NCI-H2196 (cell line): ENCODE results near the gene ZNF292.
"Not testable (repeated sequence)": the region's sequence is repeated elsewhere in the genome, so short reads cannot be mapped to it uniquely, and the experiment has no call there.

Experiments
- DNase-seq: peaks from one replicate; lab custom pipeline; 2025; ENCODE audit not compliant: unreplicated experiment; lab: John Stamatoyannopoulos, UW

The ZNF292 gene

GRCh38 chr6:87161299-87161698 is 5.9 kb downstream of the ZNF292 start:
- DNase-seq: no peak

GRCh38 chr6:87164004-87164403 is 8.6 kb downstream of the ZNF292 start:
- DNase-seq: no peak

- DNase-seq: no peak
Observed at GRCh38 chr6:87164506-87164905, 9.1 kb downstream of the ZNF292 start.

- DNase-seq: no peak
Observed at GRCh38 chr6:87165185-87165584, 9.8 kb downstream of the ZNF292 start.

GRCh38 chr6:87171938-87172633 is 16.7 kb downstream of the ZNF292 start:
- no peak for DNase-seq

- no peak for DNase-seq
Observed at GRCh38 chr6:87174078-87174579, 18.8 kb downstream of the ZNF292 start.

GRCh38 chr6:87176493-87176892 is 21.1 kb downstream of the ZNF292 start:
- DNase-seq: no peak

- DNase-seq: no peak
Observed at GRCh38 chr6:87180105-87180728, 24.9 kb downstream of the ZNF292 start.

- DNase-seq: no peak
Observed at GRCh38 chr6:87181903-87182302, 26.5 kb downstream of the ZNF292 start.

- DNase-seq: no peak
Observed at GRCh38 chr6:87182321-87182720, 27.0 kb downstream of the ZNF292 start.

GRCh38 chr6:87182940-87183339 is 27.6 kb downstream of the ZNF292 start:
- no peak for DNase-seq

- DNase-seq: no peak
Observed at GRCh38 chr6:87183687-87184086, 28.3 kb downstream of the ZNF292 start.

GRCh38 chr6:87184762-87185250 is 29.4 kb downstream of the ZNF292 start:
- DNase-seq: peak; percentile 6

GRCh38 chr6:87196275-87196842 is 41.0 kb downstream of the ZNF292 start:
- no peak for DNase-seq

GRCh38 chr6:87197547-87197946 is 42.2 kb downstream of the ZNF292 start:
- no peak for DNase-seq

- DNase-seq: not testable (repeated sequence)
Observed at GRCh38 chr6:87198022-87198810, 42.9 kb downstream of the ZNF292 start.

- no peak for DNase-seq
Observed at GRCh38 chr6:87199787-87200186, 44.4 kb downstream of the ZNF292 start.

GRCh38 chr6:87200469-87201175 is 45.3 kb downstream of the ZNF292 start:
- no peak for DNase-seq

GRCh38 chr6:87203448-87204023 is 48.2 kb downstream of the ZNF292 start:
- no peak for DNase-seq

- no peak for DNase-seq
Observed at GRCh38 chr6:87209812-87210211, 54.4 kb downstream of the ZNF292 start.
